BJ (cell line): ENCODE results near the gene BACE2. TPM values are rescaled to one million over a fixed set of nuclear protein-coding genes. Genes with fewer than 3 reads are reported as not detected.
"Not testable (repeated sequence)": the region's sequence is repeated elsewhere in the genome, so short reads cannot be mapped to it uniquely, and the experiment has no call there.

Experiments
- CTCF ChIA-PET: fragments of 350-600 bp; formaldehyde crosslinking; extraction: SDS; loops from one replicate; lab custom pipeline; 2021; ENCODE audit warnings: antibody characterized with exemption, inconsistent platforms; lab: Yijun Ruan, JAX
- POLR2A ChIA-PET: fragments of 300-600 bp; sonication (Branson Sonifier 250); formaldehyde crosslinking; extraction: SDS; loops from one replicate; lab custom pipeline; 2021; ENCODE audit warnings: antibody characterized with exemption; lab: Charles Lee
- DNase-seq: peaks from one replicate; pipeline ENCODE4 v3.0.0-alpha.2; 2011; ENCODE audit warnings: low read depth
- H3K27me3 ChIP-seq: 2 replicates; pipeline ENCODE4 v1.6.0; 2011; ENCODE audit warnings: low read length; ENCODE audit not compliant: control insufficient read depth, insufficient read depth
- H3K36me3 ChIP-seq: 2 replicates; pipeline ENCODE4 v1.5.1; 2011; ENCODE audit warnings: low read length; ENCODE audit not compliant: control insufficient read depth, insufficient read depth
- H3K4me3 ChIP-seq: 2 replicates; pipeline ENCODE4 v1.5.1; 2011; ENCODE audit warnings: low read depth, mild to moderate bottlenecking, control low read depth, low read length
- polyA plus RNA-seq: library from polyadenylated mRNA; depleted of rRNA; stranded (reverse); fragments of >200 nt; gene quantifications from 2 replicates; pipeline ENCODE4 v1.2.3, GENCODE V29; 2011
- TF ChIP-seq, protein P1 (sequence below): IDR thresholded peaks from 2 replicates; pipeline ENCODE4 v1.5.1; 2011; ENCODE audit warnings: low read depth, mild to moderate bottlenecking, control low read depth, inconsistent platforms, low read length, moderate library complexity; ENCODE audit not compliant: insufficient read depth

The BACE2 gene
- polyA plus RNA-seq, 1 experiment = 38.5 TPM

DNA sequence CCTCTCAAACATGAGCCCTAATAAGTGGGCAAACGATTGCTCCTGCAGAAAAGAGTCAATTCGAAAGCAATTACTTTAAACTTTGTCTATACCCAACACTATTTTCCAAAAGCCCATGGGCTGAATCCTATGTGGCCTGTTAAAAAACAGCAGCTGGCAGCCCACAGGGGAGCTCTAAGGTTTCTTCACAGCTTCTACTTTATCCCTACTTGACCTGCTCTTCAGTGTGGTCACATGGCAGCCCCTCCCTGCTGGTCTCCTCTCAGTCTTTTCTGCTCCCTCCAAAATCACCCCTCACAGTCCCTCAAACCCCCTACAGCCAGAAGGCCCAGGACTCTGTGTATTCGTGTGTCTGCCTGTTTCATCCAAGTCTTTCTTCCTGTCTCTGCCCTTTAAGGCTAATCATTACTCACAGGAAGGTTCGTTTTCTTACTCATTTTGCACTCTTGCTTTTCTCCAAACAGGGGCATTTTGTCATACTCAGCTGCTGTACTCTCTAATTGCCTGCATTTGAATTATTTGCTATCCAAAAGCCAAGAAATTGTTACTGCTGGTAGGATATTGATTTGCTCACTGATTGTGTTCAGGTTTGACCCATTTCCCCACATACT lies 86.2 kb downstream of the BACE2 start:
- no peak for DNase-seq
- no peaks in the 10 kb centered on the region for H3K27me3 ChIP-seq
- H3K4me3 ChIP-seq = no peak overlapping the region
- ChIA-PET POLR2A (no interaction called here), CTCF (interaction anchor here (1.4 kb wide), 1 partner anchor 87 kb away, joined by 3 read pairs; no protein-coding TSS in a partner anchor)
- H3K36me3 ChIP-seq = no peaks in the 10 kb centered on the region; the same call in none of the 2 replicates
- TF ChIP-seq, protein P1, sequence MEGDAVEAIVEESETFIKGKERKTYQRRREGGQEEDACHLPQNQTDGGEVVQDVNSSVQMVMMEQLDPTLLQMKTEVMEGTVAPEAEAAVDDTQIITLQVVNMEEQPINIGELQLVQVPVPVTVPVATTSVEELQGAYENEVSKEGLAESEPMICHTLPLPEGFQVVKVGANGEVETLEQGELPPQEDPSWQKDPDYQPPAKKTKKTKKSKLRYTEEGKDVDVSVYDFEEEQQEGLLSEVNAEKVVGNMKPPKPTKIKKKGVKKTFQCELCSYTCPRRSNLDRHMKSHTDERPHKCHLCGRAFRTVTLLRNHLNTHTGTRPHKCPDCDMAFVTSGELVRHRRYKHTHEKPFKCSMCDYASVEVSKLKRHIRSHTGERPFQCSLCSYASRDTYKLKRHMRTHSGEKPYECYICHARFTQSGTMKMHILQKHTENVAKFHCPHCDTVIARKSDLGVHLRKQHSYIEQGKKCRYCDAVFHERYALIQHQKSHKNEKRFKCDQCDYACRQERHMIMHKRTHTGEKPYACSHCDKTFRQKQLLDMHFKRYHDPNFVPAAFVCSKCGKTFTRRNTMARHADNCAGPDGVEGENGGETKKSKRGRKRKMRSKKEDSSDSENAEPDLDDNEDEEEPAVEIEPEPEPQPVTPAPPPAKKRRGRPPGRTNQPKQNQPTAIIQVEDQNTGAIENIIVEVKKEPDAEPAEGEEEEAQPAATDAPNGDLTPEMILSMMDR = no peak

DNA sequence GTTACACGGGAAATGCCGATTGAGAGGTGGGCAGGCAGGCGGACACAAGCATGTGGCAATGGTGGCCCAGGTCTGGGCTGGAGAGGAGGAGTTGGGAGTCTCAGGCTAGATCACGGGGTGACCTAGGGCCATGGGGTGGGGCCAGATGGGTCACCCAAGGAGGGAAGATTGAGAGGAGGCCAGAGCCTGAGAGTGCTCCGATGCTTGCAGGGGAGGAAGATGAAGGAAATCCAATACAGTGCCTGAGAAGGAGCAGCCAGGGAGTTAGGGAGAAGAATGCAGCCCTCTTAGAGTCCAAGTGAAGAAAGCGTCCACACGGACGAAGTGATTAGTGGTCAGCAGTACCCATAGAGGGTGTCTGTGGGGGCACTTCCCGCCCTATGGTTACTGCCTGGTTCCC lies 87.2 kb downstream of the BACE2 start:
- ChIA-PET POLR2A (no interaction called here), CTCF (interaction anchor here (1.4 kb wide), 1 partner anchor 88 kb away, joined by 3 read pairs; no protein-coding TSS in a partner anchor)
- no peaks in the 10 kb centered on the region; the same call in none of the 2 replicates for H3K36me3 ChIP-seq
- TF ChIP-seq, protein P1 = no peak
- DNase-seq = no peak
- no peaks in the 10 kb centered on the region for H3K27me3 ChIP-seq
- H3K4me3 ChIP-seq = no peak overlapping the region

DNA sequence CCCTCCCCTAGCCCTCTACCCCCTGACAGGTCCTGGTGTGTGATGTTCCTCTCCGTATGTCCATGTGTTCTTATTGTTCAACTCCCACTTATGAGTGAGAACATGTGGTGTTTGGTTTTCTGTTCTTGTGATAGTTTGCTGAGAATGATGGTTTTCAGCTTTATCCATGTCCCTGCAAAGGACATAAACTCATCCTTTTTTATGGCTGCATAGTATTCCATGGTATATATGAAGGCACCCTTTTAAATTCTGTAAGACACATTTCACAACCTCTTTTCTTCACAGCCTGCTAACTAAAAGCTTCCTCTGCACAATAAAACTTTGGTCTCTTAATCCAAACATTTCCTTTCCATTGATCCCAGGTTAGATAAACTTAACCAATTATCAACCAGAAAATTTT lies 88.3 kb downstream of the BACE2 start:
- POLR2A ChIA-PET, CTCF ChIA-PET, DNase-seq: not testable (repeated sequence)

DNA sequence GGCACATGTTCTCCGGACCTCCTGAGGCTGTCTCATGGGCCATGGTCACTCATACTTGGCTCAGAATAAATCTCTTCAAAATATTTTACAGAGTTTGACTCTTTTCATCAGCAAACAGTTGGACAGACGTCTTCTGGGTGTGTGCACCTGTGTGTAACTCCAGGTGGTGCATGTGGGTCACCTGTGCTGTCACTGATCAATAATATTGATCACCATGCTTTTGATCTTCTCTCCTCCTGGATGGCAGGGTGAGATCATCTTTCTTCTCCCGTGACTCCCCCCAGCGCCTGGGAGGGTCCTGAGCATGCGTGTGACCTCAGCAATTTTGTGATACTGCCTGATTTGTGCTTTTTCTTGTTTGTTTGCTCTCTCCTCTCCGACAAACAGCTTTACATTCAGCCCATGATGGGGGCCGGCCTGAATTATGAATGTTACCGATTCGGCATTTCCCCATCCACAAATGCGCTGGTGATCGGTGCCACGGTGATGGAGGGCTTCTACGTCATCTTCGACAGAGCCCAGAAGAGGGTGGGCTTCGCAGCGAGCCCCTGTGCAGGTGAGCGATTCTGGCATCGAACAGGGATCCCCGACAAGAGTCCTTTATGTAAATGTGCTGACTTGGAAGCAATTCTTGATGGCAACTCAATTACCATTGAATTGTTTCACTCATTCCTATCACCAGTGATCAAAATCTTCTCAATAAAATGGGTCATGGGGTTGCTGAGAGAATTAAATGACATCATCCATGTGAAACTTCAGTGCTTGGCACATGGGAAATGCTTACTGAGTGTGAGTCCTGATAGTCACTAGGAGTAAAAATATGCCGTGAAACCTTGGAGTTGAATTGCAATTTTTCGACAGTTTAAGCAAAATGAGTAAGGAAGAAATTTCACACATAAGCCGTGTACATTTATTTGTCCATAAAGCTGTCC lies 89.1 kb downstream of the BACE2 start:
- TF ChIP-seq, protein P1 = no peak
- CTCF ChIA-PET = no interaction called here
- no peaks in the 10 kb centered on the region for H3K27me3 ChIP-seq

More for the DNA sequence above, 88.3 kb downstream of the BACE2 start:
- H3K36me3 ChIP-seq, H3K4me3 ChIP-seq, H3K27me3 ChIP-seq: not testable (repeated sequence)

DNA sequence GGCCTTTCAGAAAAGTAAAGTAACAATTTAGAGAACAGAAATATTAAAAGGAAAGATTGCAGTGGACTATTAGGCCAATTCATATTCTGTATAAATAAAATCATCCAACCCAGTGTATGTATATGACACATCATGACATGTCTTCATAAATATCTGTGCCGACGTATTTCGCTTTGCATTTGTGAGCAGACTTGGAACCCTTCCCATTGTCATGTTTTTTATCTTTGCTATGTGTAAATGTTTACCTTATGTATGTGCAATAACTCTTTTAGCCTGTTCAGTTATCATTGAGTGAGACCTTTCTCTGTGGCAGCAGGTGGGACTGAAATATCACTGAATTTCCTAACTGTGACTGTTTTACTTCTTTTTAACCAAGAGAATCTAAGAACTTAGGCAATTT lies 90.7 kb downstream of the BACE2 start:
- POLR2A ChIA-PET = no interaction called here
- CTCF ChIA-PET = no interaction called here
- DNase-seq = no peak
- H3K4me3 ChIP-seq = no peak overlapping the region
- H3K27me3 ChIP-seq = no peaks in the 10 kb centered on the region
- TF ChIP-seq, protein P1 = no peak
- no peaks in the 10 kb centered on the region; the same call in 1 of the 2 replicates for H3K36me3 ChIP-seq

More for the DNA sequence above, 89.1 kb downstream of the BACE2 start:
- POLR2A ChIA-PET = no interaction called here
- Histone ChIP-seq H3K36me3 (no peaks in the 10 kb centered on the region; the same call in none of the 2 replicates), H3K4me3 (no peak overlapping the region)
- no peak for DNase-seq
